Chondrocyte (in vitro differentiated cells): ENCODE measurements around the gene POU5F1. TPM values are rescaled to one million over a fixed set of nuclear protein-coding genes. Genes with fewer than 3 reads are reported as not detected.

Experiments
- DNase-seq: peaks from one replicate; pipeline ENCODE4 v3.0.0; 2021; ENCODE audit warnings: mixed read lengths, low spot score
- H3K27ac Mint-ChIP-seq: one replicate; pipeline ENCODE4 v1.8.0; 2021; ENCODE audit warnings: mild to moderate bottlenecking, moderate library complexity, mixed read lengths; ENCODE audit not compliant: unreplicated experiment
- H3K27me3 Mint-ChIP-seq: 2 replicates; pipeline ENCODE4 v1.8.0; 2021; ENCODE audit warnings: low read depth, mixed read lengths
- H3K36me3 Mint-ChIP-seq: 2 replicates; pipeline ENCODE4 v1.8.0; 2021; ENCODE audit warnings: low read depth, mixed read lengths
- H3K4me1 Mint-ChIP-seq: 2 replicates; pipeline ENCODE4 v1.8.0; 2021; ENCODE audit warnings: low read depth, mild to moderate bottlenecking, mixed read lengths
- H3K4me3 Mint-ChIP-seq: one replicate; pipeline ENCODE4 v1.8.0; 2021; ENCODE audit warnings: mild to moderate bottlenecking, moderate library complexity, mixed read lengths; ENCODE audit not compliant: unreplicated experiment
- H3K9me3 Mint-ChIP-seq: 2 replicates; pipeline ENCODE4 v1.8.0; 2021; ENCODE audit warnings: low read depth, mixed read lengths
- total RNA-seq: library from RNA; stranded (reverse); gene quantifications from 3 replicates; pipeline ENCODE4 v1.2.1, GENCODE V29; 2021
- TF ChIP-seq, protein P1 (sequence below): fragments of 200-600 bp; sonication (generic); IDR thresholded peaks from 2 replicates; pipeline ENCODE4 v1.5.0; 2021; ENCODE audit warnings: antibody characterized with exemption, mild to moderate bottlenecking, moderate library complexity

POU5F1 gene
- total RNA-seq, 1 donor from 2014 or later = 1.2 TPM

DNA sequence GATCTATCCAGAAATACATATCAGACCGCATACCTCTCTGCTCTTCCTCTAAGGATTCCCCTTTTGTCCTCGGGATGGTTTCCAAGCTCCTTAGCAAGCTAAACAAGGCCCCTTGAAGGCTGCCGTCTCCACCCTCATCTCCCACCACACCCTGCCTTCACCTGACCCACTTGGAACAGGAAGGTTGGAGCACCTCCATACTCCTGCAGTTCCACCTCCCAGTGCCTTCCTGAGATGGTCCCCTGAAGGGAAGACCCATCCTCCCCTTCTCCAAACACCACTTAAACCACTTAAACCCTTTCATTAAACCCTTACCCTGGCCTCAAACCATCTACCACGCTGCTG is 8.5 kb upstream of the POU5F1 start:
- TF ChIP-seq, protein P1, sequence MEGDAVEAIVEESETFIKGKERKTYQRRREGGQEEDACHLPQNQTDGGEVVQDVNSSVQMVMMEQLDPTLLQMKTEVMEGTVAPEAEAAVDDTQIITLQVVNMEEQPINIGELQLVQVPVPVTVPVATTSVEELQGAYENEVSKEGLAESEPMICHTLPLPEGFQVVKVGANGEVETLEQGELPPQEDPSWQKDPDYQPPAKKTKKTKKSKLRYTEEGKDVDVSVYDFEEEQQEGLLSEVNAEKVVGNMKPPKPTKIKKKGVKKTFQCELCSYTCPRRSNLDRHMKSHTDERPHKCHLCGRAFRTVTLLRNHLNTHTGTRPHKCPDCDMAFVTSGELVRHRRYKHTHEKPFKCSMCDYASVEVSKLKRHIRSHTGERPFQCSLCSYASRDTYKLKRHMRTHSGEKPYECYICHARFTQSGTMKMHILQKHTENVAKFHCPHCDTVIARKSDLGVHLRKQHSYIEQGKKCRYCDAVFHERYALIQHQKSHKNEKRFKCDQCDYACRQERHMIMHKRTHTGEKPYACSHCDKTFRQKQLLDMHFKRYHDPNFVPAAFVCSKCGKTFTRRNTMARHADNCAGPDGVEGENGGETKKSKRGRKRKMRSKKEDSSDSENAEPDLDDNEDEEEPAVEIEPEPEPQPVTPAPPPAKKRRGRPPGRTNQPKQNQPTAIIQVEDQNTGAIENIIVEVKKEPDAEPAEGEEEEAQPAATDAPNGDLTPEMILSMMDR = no peak
- H3K27ac Mint-ChIP-seq = no peak overlapping the region
- H3K27me3 Mint-ChIP-seq = no peaks in the 10 kb centered on the region
- no peaks in the 10 kb centered on the region for H3K36me3 Mint-ChIP-seq
- peaks cover 14% of the 10 kb centered on the region for H3K4me1 Mint-ChIP-seq
- H3K4me3 Mint-ChIP-seq = no peak overlapping the region
- H3K9me3 Mint-ChIP-seq = no peaks in the 10 kb centered on the region
- no peak for DNase-seq

DNA sequence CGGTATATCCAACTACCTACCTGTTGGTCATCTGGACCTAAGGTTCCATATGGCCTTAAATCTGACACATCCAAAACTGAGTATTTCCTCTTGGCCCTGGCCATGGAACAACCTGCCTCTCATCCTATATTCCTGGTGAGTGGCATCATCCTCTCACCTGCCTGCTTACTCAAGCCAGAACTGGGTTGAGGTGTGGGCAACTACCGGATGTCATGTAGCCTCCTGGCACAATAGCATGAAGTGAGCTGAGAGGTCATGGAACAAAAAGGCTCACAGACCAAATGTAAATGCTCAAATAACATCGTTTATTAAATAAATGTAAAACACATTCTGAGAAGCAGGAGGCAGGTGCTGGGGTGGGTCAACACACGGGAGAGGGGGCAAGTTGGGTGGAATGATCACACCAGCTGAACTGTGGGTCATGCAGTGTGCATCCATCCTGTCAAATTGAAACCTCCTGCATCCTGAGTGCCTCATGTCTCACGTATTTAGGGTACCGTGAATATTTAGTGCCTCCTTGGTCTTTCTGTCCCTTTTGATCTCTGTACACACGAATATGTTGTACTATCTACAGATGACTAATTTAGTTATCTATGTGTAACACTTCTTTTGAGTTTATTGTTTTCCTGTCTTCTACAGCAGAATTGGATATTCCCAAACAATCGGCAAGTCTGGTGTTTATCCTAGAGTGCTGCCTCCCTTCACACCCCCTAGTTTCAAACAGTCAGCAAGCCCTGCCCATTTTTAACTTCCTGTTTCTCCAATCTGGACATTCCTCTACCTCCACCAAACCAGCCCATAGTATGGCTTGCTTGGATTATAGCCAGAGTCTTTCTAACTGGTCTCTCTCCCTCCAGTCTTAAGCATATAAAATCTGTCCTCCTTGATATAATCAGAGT is 7.9 kb upstream of the POU5F1 start:
- no peak overlapping the region for H3K4me3 Mint-ChIP-seq
- H3K36me3 Mint-ChIP-seq = no peaks in the 10 kb centered on the region
- H3K27ac Mint-ChIP-seq = no peak overlapping the region
- TF ChIP-seq, protein P1 = no peak
- DNase-seq = no peak
- peaks cover 14% of the 10 kb centered on the region for H3K4me1 Mint-ChIP-seq
- H3K27me3 Mint-ChIP-seq = no peaks in the 10 kb centered on the region
- H3K9me3 Mint-ChIP-seq = no peaks in the 10 kb centered on the region

DNA sequence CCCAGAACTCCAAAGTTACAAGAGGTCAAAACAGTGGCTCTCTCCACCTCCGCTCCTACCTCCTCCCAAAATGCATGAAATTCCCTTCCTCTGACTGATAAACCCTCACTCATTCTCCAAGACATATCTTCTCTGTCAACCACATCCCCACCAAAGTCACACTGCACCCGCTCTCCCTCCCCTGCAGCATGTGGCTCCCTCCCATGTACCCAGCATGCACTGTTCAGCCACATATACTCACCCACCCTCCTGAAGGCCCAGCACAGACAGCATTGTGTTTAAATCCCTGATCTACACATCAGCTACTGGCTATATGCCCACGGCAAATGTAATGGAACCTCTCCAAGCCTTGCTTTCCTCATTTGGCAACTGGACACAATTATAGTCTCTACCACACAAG is 5.5 kb upstream of the POU5F1 start:
- Mint-ChIP-seq H3K27ac (no peak overlapping the region), H3K27me3 (no peaks in the 10 kb centered on the region), H3K36me3 (no peaks in the 10 kb centered on the region), H3K9me3 (no peaks in the 10 kb centered on the region), H3K4me1 (peaks cover 14% of the 10 kb centered on the region), H3K4me3 (no peak overlapping the region)
- TF ChIP-seq, protein P1 = no peak
- DNase-seq = no peak

DNA sequence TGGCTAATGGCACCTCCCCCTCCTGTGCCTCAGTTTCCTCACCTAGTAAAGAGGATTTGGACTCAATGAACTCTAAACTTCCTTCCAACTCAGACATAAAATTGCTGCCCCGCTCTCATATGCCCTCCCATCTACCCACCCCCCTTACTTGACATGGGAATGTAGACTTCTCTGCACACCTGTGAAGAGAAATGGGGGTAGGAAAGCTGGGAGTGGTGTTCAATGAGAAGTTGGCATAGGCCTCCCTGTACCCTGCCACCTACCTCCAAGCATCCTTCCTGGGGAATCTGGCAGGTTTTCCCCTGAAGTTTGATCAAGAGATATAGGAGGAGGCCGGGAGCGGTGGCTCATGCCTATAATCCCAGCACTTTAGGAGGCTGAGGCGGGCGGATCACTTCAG is 3.9 kb upstream of the POU5F1 start:
- H3K27ac Mint-ChIP-seq = no peak overlapping the region
- peaks cover 14% of the 10 kb centered on the region for H3K4me1 Mint-ChIP-seq
- no peaks in the 10 kb centered on the region for H3K27me3 Mint-ChIP-seq
- no peaks in the 10 kb centered on the region for H3K36me3 Mint-ChIP-seq
- H3K9me3 Mint-ChIP-seq = no peaks in the 10 kb centered on the region
- DNase-seq = no peak
- TF ChIP-seq, protein P1 = no peak
- H3K4me3 Mint-ChIP-seq = no peak overlapping the region

DNA sequence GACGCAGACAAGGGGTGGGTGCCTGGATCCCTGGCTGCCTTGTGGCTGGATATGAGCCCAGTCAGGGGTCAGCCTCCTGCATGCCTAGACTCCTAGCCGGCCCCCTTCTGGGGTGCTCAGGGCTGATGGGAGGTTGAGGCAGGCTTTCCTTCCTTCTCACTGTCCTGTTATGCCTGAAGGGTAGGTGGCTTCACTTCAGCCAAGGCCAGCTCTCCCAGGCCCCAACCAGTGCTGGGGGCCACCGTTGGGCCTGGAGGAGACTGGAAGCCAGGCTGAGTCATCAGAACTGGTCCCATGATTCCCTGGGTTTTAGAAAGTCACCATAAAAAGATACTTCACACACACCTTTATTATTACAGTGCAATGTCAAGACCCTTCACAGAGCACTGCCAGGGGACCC is 2.9 kb upstream of the POU5F1 start:
- DNase-seq = no peak
- Mint-ChIP-seq H3K27ac (no peak overlapping the region), H3K36me3 (no peaks in the 10 kb centered on the region), H3K4me3 (no peak overlapping the region), H3K27me3 (no peaks in the 10 kb centered on the region), H3K9me3 (no peaks in the 10 kb centered on the region), H3K4me1 (peaks cover 6% of the 10 kb centered on the region)
- TF ChIP-seq, protein P1 = no peak
